C4-2B (cell line): ENCODE measurements around the gene GTPBP6.
"Not testable (repeated sequence)": the region's sequence is repeated elsewhere in the genome, so short reads cannot be mapped to it uniquely, and the experiment has no call there.

Source experiments
- H3K27ac ChIP-seq: fragments of 450-650 bp; 2 replicates; pipeline ENCODE4 v1.5.1; 2017
- ZFX ChIP-seq: fragments of 450-650 bp; IDR thresholded peaks from 2 replicates; pipeline ENCODE4 v1.6.1; 2017
- TF ChIP-seq, protein P1 (sequence below): fragments of 450-650 bp; conservative IDR thresholded peaks from 2 replicates; pipeline ENCODE4 v1.5.1; 2017; ENCODE audit warnings: mild to moderate bottlenecking

The GTPBP6 gene

DNA sequence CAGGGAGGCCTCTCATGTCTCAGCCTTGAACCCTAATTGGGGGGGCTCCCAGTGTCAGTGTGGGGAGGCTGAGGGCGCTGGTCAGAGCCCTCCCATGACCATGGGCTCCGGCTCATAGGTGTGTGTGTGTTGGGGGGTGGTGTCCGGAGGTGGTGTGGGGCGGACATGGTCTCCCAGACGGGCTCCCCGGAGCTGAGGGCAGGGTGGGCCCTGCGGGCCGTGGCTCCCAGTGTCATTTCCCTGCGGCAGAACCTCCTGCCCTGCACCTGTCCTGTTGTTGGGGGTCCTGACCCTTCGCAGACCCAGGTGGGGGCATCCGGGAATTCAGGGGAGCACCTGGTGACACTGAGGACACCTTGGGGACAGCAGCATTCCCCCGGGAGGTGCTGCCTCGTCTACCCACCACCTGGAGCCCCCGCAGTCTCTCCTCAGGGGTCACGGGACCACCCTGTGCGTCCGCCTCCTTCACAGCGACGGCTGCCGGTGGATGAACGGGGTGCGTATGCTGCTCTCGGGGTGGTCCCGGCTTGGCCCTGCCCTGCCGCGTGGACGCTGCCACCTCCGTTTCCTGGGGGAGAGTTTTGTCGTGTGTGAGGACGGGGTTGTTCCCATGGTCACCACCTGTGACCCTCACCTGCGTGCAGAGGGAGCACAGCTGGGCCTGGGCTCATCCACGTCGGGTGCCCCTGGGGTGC lies 14.5 kb upstream of the GTPBP6 start:
- no peak for TF ChIP-seq ZFX
- TF ChIP-seq, protein P1, sequence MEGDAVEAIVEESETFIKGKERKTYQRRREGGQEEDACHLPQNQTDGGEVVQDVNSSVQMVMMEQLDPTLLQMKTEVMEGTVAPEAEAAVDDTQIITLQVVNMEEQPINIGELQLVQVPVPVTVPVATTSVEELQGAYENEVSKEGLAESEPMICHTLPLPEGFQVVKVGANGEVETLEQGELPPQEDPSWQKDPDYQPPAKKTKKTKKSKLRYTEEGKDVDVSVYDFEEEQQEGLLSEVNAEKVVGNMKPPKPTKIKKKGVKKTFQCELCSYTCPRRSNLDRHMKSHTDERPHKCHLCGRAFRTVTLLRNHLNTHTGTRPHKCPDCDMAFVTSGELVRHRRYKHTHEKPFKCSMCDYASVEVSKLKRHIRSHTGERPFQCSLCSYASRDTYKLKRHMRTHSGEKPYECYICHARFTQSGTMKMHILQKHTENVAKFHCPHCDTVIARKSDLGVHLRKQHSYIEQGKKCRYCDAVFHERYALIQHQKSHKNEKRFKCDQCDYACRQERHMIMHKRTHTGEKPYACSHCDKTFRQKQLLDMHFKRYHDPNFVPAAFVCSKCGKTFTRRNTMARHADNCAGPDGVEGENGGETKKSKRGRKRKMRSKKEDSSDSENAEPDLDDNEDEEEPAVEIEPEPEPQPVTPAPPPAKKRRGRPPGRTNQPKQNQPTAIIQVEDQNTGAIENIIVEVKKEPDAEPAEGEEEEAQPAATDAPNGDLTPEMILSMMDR = no peak
- no peak overlapping the region for H3K27ac ChIP-seq

DNA sequence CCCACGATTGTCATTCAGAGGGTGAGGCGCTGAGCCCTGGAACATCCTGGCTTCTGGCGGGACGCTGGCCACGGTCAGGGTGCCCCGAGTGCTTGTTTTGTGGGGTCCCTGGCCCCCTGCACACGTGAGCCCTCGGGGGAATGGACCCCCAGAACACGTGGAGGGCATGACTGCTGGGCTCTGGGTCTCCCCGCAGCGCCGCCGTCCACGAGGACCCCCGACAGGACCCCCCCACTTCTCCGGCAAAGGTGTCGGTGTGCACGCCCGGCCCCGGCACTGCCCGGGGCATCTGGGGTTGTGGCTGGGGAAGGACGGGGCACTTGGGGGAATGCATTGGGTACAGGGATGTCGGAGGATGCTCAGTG lies 13.9 kb upstream of the GTPBP6 start:
- TF ChIP-seq, protein P1 = no peak
- TF ChIP-seq ZFX = no peak
- H3K27ac ChIP-seq = no peak overlapping the region

DNA sequence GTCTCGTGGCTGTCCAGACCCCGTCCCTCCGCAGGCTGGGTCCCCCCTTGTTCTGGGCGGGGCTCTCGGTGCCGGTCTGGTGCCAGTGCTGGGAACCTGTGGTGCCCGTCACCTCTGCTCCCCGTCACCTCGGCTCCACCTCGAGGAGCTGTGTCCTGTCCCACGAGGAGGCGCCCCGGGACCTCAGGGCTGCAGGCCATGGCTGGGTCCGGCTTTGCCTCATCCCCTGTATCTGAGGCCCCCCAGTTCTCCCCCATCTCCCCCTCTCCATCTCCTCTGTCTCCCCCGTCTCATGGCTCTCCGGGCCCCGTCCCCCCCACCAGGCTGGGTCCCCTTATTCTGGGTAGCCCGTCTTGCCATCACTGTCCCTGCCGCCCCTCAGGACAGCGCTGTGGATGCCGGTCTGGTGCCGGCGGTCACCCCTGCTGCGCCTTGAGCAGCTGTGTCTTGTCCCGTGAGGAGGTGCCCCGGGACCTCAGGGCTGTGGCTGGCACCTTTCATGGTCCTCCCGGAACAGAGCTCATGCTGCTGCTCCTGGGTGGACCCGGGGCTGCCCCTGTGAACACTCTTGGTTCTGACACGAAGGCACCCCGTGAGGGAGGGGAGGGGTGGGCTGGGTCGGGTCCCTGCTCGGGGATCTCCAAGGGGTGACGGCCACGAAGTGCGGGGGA lies 13.4 kb upstream of the GTPBP6 start:
- TF ChIP-seq, protein P1 = no peak
- no peak for TF ChIP-seq ZFX
- H3K27ac ChIP-seq = no peak overlapping the region

DNA sequence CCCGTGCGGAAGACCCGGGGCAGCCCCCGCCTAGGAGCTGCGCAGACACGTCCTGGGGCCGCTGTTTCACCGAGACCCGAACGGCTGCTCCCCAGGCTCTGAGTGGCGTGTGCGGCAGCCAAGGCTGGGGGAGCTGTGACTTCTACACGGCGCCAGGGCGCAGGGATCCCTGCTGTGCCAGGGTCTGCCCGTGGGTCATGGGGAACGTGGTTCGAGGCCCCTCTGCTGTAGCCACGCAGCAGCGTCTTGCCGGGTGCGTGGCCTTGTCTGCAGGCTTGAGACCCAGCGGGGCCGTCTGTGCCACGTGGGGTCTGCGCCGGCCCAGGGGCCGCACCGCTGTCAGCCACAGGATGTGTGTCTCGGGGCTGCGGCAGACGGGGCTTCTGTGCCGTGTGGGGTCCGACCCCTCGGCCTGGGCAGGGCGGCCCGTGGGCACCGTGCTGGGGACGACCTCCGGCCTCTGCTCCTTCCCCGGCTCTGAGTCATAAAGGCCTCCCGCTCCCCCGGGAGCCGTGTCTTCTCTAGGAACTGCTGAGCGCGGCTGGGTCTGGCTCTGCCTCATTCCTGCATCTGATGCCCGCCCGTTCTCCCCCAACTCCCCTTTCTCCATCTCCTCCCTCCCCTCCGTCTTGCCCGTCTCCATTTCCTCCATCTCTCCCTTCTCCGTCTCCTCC lies 12.7 kb upstream of the GTPBP6 start:
- H3K27ac ChIP-seq = no peak overlapping the region
- no peak for TF ChIP-seq ZFX
- TF ChIP-seq, protein P1 = no peak

DNA sequence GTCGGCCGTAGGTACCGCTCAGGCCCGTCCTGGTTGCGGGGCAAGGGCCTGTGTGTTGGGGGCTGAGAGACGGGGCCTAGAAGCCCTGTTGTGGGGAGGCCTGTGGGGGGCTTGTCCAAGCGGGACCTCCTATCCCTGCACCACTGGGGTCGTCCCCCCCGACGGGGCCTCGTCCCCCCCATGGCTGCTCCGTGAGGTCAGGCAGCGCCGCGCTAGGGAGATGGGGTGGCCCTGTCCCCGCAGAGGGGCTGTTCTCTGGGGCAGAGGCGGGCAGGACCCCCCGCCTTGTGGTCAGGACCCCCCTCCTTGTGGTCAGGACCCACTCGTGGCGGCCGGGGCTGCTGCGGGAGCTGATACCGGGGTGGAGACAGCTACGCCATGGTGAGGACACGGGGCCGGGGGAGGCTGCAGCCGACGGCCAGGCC lies 12.1 kb upstream of the GTPBP6 start:
- no peak overlapping the region for H3K27ac ChIP-seq
- TF ChIP-seq, protein P1 = no peak
- no peak for TF ChIP-seq ZFX

DNA sequence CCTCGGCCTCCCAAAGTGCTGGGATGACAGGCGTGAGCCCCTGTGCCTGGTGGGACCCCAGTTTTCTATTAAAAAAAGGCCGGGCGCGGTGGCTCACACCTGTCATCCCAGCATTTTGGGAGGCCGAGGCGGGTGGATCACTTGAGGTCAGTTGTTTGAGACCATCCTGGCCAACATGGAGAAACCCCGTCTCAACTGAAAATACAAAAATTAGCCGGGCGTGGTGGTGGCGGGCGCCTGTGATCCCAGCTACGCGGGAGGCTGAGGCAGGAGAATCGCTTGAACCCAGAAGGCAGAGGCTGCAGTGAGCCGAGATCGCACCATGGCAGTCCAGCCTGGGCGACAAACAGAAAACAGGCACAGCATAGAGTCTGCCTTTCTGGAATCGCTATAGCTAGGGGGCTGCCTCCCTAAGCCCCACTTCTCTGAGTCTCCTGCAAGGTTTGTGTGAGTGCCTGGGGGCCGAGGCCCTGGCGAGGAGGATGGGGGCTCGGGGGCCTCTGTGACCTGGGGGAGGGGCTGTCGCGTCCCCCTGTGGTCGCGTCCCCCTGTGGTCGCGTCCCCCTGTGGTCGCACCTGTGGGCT lies 11.6 kb upstream of the GTPBP6 start:
- H3K27ac ChIP-seq = not testable (repeated sequence)

DNA sequence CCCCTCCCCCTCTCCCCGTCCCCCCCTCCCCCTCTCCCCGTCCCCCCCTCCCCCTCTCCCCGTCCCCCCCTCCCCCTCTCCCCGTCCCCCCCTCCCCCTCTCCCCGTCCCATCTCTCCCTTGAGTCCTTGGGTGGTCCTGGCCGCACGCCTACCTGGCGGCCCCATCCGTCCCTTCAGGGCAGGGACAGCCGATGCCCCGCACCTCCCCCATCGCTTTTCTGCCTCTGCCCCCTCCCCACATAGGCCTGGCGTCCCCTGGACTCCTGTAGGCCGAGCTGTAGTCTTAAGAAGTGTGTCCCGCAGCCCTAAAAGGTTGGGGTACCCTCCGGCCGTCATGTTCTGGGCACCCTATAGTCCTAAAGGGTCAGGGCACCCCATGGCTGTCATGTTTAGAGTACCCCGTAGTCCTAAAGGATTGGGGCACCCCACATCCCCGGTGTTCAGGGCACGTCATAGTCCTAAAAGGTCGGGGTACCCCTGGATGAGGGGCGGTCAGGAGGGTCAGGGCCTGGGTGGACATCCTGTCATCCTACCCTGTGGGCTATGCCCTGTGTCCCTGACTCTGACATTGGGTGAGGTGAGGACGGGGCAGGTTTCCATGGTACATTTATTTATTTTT lies 10.8 kb upstream of the GTPBP6 start:
- TF ChIP-seq, protein P1 = no peak
- no peak for TF ChIP-seq ZFX
- no peak overlapping the region for H3K27ac ChIP-seq
